HK-2 (cell line): Measurements from ENCODE around the gene C1QL1.

Experiments
- DNase-seq: peaks from one replicate; pipeline ENCODE4 v3.0.0-alpha.2; 2018; ENCODE audit not compliant: unreplicated experiment

C1QL1 gene

DNA sequence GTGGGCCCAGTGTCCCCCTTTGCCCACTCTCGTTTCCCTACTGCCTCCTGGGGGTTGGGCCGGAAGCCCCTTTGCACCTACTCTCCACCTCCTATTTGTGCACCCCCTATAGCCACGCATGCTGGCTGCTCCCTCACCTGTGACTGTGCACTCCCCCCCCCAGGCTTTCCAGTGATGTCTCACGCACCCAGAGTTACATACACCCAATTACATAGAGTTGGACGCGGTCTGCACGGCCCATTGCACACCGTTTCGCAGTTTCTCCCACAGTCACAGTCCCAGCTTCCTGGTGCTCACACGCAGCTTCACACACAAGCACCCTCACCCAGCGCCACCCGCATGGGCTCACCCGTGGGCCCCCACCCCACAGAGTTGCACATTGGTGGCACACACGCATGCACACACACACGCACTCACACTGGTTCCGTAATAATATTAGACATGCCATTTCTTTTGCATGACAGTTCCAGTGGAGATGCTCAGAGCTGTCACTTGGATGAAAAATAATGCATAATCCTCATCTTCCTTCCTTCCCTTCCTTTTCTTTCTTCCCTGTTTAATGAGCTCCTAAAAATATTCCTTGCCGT lies 21.5 kb upstream of the C1QL1 start:
- no peak for DNase-seq

GRCh38 chr17:44988044-44988942 lies 20.2 kb upstream of the C1QL1 start:
- DNase-seq = no peak

DNA sequence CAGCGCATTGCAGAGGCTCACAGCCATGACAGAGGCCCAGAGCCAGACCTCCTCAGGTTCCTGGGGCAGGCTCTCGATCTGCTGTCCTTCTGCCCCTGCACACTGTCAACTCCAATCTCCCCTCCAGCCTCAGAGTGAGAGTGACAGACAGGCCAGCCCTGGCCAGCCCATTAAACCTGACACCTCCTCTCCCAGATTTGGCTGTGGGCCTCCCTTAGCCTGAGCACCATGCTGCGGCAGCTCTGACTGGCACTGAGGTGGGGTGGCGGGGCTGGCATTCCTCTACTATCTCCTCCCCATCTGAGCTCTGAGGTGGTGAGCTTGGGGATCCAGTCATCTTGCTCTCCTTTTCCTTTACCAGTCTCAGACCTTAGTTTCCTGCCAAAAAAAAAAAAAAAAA lies 15.5 kb upstream of the C1QL1 start:
- no peak for DNase-seq

DNA sequence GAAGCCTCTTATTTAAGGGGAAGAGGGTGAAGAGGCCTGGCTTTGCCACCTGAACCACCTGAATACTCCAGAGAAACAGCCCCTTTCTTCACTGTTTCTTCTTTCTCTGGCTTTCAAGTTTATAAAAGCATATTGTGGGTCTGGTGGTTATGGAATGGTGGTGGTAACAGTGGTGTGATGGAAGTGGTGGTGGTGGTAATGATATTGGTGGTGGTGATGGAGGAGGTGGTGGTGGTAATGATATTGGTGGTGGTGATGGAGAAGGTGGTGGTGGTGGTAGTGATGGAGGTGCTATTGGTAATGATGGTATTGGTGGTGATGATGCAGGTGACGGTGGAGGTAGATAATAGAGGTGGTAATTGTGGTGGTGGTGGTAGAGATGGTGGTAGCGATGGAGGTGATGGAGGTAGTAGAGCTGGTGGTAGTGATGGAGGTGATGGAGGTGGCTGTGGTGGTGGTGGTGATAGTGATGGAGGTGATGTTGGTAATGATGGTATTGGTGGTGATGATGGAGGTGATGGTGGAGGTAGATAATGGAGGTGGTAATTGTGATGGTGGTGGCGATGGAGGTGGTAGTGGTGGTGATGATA lies 14.1 kb upstream of the C1QL1 start:
- no peak for DNase-seq

DNA sequence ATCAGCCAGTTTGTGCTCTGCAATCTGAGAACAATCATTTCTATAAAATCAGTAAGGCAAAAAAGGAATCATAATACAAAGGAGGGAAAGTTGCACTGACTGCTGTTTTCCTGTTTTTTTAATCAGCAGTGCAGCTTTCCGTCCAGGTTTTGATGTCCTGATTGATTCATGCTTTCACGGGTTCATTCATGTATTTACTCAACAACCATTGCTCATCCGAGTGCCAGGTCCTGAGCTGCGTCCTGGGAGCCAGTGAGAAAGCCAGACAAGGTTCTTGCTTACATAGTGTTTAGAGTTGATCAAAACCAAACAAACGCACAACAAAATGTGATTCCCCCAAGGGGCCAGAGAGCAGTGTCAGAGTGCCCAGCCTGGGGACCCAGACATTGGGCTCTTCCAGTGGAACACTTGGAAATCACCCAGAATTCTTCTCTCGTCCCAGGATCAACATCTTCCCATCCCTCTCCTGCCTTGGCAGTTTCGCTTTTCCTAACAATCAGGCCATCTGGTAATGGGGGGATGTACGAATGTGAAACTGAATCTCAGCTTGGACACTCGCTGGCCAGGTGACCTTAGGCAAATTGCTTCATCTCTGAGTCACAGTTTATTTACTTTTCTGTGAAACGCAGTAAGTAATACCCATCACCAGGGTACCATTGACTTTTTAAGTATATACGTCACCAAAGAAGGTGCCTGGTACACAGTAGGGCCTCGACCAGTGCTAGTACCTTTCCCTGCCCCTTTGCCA lies 13.3 kb upstream of the C1QL1 start:
- DNase-seq = no peak

DNA sequence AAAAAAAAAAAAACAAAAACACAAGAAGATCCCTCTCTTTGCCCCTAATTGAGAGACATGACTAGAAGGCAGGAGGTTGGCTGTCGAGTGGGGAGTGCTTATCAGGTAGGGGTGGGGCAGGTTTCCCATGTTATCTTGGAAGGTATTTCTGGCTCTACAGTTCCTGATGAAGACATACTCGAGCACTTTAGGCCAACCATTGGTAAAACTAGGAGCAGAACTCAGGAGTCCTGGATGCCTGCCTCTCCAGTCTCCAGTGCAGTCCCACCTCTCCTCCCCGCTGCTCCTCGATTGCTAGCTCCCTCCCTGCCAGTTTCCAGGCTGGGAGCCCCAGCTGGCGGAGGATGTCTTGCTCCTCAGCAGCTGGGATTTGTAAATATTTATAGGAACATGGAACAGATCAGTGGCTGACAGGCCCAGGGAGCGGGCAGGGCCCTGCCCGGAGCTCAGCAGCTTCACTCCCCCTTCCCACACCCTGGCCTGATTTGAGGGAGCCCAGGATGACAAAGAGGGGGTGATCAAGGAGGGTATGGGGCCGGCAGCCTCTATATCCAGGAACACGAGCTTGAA lies 11.4 kb upstream of the C1QL1 start:
- DNase-seq = no peak

DNA sequence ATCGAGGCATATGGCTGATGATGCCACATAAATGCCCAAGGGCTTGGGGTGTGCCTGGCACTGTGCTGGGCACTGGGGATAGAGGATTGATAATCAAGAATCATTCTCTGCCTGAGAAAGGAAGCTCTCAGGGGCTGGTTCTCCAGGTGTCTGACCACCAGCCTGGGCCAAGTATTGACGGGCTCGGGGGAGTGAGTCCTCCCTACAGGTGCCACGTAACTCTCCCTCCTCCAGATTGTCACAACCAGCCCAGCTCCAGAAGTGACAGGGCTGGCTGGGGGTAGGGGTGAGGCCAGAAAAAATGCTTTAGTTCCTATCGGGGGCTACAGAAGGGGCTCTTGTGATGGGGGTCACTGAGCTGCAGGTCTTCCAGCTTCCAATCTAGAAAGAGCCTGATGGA lies 10.7 kb upstream of the C1QL1 start:
- DNase-seq = no peak

DNA sequence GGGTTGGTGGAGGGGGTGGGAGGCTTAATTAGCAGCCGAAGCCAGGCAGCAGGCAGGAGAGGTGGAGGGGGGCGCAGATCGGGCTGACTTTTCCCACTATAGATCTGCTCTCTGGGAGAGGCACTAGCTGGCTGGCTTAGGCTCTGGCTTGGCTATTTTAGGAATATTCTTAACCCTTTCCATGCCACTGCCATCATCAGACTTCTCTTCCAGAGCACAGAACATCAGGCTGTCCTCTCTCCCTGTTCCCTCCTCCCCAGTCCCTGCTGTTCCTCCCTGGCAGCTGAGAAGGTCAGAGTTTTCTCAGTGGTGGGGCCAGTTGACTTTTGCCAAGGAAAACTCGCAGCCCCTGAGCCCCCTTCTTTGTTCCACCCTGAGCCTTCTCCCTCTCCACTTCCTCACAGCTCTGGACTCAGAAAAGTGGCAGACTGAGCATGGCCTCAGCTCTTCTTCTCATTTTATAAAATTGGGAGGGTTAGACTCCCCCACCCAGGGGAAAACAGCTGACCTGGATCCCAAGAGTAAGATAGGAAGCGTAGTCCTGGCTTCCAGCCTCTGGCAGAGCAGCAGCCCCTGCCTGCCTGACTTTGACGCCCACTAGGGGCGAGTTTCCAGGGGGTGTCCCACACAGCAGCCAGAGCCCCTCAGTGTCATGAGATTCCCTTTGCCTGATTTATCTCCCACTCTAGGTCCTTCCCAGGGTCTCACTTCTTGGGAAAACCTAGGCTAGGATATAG lies 9.9 kb upstream of the C1QL1 start:
- no peak for DNase-seq

DNA sequence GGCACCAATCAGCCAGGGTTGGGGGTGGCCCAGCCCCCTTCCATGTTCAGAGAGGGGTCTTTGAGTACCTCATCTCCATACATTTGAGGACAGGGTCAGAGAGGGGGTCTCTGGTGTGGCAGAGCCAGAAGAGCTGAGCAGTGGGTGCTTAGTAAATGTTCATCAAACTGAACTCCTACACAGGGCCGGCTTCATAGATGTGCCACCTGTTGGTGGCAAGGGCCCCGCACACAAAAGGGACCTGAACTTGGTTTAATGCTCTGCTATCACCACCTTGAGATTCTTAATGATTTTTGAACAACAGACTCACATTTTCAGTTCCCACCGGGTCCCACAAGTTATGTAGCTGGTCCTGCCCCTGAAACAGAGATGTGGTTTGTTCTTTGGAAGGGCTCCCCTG lies 9.0 kb upstream of the C1QL1 start:
- no peak for DNase-seq

- no peak for DNase-seq
These were observed 8.1 kb upstream of the C1QL1 start for GRCh38 chr17:44976206-44976605.

DNA sequence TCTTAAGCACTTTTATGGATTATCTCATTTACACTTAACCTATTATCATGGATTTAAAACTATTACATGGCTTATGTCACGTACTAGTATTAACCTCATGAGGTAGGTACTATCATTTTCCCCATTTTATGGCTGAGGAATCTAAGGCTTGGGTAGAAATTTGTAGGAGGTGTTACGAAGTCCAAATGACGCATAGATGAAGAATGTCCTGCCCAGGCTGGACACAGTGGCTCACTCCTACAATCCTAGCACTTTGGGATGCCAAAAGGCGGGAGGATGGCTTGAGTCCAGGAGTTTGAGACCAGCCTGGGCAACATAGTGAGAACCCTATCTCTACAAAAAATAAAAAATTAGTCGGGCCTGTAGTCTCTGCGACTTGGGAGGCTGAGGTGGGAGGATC lies 4.8 kb upstream of the C1QL1 start:
- peak; percentile 61 for DNase-seq

DNA sequence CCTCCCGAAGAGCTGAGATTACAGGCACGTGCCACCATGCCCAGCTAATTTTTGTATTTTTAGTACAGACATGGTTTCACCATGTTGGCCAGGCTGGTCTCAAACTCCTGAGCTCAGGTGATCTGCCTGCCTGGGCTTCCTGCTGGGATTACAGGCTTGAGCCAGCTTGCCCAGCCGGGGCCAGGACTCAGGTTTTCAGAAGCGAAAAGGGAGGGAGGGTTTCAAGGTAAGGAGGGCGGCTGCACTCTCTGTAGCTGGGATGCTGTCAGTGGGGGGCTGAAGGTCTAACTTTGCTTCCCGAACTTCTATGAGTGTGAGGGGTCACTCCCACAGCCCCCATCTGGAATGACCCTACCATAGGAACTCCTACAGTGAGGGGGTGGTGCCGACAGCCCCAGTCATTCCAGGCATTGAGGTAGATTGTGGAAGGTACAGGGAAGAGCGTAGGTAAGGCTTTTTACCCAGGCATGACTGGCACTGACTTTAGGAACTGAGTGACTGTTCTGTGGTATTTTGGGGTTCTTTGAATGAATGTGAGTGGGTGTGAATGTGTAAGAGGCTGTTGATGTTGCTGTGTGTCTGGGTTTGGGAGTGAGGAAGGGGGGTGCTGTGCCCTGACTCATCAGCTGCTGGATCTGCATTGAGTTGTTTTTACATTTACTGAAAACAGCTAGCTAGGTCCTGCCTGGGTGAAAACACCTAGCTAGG lies 3.8 kb upstream of the C1QL1 start:
- DNase-seq = peak; percentile 51

DNA sequence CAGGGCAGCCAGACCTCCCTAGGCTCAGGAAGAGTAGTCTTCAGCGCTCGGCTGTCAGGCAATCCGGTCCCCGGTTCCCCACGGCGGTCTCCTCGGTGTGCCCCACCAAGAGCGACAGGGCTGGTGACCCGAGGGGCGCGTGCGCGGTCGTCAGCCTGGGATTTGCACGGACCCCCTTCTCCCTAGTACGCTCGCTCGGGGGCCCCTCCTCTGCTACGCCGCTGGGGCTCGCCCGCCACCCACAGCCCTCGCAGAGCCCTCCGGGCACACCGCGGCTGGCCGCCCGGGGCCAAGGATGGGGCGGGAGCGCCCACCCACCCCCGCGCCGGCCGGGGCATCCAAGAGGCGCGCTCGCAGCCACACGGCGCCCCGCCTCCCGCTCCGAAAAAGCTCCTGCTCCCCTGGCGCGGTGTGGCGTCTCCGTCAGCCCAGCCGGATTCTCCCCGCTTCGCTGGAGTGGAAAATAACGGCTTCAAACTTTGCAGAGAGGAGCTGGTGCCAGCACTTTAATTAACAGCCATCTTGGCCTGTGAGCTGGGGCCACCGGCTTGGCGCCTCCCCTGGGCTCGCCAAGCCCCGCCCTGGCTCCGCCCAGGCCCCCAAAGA lies 2.1 kb upstream of the C1QL1 start:
- peak; percentile 71 for DNase-seq

DNA sequence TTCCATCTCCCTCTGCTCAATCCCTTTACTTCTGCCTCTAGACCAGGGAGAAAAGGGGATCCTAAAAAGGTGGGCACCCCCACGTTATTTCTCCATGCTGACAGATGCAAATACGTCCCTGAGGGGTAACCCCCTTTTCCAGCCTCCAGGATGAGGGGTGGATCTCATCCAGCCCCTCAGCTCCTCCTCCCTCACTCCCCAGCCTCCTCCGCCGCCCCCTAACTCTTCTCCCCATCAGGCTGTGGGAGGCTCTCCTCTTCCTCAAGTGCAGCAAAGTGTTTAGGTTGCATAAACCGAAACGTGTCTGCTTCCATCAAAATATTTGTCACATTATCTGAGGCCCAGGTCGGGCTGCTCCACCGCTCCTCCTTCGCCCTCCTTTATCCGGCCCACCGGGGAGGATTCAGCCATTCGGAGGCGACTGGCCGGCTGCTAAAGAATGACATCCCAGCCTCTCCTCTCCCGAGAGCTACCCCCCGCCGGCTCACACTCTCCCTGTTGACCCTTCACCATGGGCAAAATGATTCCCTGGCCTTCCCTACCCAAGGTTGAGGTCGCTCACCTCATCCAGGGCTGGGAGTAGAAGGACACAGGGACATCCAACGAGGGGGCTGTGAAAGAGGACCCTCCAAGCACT lies 1.2 kb upstream of the C1QL1 start:
- no peak for DNase-seq

DNA sequence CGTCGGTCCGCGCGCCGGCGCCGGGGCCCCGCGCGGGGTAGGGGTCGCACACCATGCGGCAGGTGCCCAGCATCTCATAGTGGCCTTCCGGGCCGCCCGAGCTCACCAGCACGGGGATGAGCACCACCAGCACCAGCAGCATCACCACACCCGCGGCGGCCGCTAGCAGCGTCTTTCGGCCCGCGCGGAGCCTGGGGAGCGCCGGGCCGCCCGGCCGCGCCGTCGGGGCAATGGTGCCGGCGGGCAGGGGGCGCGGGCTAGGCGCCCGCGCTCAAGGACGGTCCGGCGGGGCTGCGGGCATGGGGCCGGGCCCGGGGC lies 237 bp downstream of the C1QL1 start:
- no peak for DNase-seq

DNA sequence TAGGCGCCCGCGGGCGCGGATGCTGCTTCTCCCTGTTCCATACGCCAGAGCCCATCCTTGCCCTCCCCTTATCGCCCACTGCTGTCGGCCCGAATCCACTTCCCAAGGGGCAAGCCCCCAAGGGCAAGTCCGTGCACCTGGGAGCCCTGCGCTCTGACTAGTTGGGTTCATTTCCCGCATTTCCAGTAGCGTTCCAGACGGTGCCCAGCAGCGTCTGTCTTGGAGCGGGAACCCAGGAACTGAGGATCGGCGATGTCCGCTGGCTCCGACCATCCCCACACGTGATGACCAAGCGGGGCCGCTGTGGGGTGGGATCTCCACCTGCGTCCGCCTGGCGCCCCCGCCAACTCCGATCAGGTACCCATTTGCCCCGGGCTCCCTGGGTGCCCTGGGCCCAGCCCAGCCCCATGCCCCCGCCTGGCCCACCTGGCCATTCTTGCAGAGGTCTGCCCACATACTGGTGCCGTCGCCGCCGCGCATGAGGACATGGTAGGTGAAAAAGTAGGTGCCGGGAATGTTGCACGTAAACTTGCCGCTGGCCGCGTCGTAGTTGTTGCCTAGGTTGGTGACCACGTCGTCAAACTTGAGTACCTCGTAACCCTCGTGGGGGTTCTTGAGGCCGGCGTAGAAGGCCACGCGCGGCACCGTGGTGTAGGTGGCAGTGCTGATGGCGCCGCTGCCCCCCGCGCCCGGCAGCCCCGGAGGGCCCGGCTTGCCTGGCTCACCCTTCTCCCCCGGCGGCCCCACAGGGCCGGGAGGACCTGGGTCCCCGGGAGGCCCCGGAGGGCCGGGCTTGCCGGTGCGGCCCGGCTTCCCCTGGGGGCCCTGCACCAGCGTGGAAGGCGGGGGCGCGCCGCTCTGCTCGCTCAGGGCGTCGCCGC lies 837 bp downstream of the C1QL1 start:
- DNase-seq = no peak

GRCh38 chr17:44966348-44967025 lies 1.6 kb downstream of the C1QL1 start:
- DNase-seq = no peak

GRCh38 chr17:44965481-44966234 lies 2.4 kb downstream of the C1QL1 start:
- no peak for DNase-seq
